GM18909 (cell line): ENCODE data around the gene ARFRP1.
"Not testable (repeated sequence)": the region's sequence is repeated elsewhere in the genome, so short reads cannot be mapped to it uniquely, and the experiment has no call there.

Experiments used
- ATAC-seq: cut with Tn5 transposase; IDR thresholded peaks from one replicate; pipeline ENCODE4 v1.9.1; 2021; ENCODE audit warnings: mild to moderate bottlenecking; ENCODE audit not compliant: unreplicated experiment, poor library complexity

The ARFRP1 gene

DNA sequence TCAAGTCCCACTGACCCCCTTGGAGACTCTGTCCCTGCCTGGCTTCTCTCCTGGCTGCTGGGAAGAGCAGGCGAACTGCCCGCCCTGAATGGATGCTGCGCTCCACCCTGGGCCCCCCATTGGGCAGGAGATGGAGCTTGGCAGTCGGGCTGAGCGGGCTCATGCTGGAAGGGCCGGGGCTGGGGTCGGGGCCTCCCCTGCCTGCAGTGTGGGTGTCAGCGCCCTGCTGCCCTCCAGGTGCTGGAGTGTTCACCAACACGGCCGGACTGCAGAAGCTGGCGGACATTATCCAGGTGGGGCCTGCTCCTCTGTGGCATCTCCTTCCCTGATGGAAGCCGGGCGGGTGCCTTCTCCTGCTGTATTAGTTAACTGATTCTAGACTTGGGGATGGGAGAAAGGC is 27.3 kb downstream of the ARFRP1 start:
- no peak for ATAC-seq

DNA sequence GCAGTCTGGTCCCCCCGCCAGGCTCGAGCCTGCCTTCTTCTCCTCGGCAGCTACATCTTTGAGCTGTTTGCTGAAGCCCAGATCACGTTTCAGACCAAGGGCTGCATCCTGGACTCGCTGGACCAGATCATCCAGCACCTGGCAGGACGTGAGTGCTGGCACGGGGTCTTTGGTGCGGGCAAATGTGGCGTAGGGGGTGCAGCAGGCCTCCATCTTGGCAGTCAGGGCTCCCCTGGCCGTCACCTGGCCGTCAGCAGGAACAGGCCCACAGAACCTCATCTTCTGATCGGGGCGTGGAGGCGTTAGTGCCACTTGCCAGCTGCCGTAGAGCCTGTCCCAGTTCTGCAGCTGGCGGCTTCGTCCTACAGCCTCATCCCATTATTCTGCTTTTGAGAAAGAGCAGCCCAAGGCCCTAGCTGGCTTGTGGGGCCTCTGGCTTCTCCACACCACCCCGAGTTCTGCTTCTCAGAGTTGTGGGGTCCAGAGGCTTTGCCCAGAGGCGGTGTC is 27.9 kb downstream of the ARFRP1 start:
- no peak for ATAC-seq

DNA sequence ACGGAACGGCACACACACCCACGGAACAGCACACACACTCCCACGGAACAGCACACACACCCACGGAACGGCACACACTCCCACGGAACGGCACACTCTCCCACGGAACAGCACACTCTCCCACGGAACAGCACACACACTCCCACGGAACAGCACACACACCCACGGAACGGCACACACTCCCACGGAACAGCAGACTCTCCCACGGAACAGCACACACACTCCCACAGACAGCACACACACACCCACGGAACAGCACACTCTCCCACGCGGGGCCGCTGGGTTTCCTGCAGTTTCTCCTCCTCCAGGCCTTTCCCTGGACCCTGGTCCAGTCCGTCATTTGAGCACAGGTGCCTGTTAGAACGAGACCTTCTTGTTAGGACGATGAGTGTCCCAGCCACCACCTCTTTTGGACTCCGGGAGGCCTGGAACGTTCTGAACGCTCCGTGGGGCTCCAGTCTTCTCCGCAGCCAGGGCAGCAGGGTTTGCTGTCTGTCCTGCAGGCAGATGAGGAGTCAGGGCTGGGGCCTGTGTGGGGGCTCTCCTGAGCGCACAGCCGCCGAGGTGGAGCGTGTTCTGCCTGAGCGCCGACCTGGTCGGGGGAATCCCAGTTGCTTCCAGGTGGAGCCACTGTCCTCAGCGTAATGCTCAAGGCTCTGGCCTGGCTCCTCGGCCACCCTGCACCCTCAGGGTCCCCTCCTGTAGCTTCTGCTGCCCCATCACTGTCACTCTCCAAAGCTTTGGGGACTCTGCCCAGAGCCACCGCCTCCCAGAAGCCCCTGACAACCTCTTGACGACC is 28.9 kb downstream of the ARFRP1 start:
- ATAC-seq = no peak

DNA sequence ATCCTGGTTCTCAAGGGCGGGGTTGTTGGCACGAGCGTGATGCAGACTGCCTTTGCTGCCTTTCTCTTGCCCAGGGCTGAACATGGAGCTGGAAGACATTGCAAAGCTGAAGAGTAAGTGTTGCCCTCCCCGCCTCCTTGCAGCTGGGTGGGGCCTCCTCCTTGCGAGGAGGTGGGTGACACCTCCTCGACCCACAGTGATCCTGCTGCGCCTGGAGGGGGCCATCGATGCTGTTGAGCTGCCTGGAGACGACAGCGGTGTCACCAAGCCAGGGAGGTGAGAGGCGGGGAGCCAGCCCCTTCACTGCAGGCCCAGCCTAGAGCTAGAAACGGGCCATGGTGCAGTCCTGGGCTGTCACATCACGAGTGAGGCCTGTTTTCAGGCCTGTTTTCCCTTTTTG is 29.7 kb downstream of the ARFRP1 start:
- ATAC-seq = no peak

DNA sequence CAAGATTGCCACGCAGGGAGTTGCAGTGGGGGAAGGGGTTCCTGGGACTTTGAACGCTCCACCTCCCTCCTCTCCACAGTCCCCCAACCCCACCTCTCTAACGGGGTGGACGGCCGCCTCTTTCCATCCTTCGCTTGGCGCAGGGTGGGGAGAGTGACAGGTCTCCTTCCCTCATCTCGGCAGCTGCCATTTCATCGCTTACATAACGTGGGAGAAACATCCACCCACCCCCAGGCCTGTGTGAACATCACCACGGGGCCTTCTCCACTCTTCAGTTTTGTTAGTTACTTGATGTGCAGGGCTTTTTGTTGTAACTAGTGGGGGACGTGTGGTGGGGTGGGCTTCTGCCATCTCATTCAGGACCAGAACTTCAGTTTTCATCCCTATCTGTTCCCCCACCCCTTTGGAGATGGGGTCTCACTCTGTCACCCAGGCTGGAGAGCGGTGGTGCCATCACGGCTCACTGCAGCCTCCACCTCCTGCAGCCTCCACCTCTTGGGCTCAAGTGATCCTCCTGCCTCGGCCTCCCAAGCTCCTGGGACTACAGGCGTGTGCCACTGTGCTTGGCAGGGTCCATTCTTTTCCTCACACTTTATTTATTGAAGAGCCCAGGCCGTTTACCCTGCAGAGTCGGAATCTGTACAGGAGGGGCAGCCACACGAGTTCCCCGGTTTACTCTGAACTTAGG is 32.0 kb downstream of the ARFRP1 start:
- ATAC-seq = no peak

DNA sequence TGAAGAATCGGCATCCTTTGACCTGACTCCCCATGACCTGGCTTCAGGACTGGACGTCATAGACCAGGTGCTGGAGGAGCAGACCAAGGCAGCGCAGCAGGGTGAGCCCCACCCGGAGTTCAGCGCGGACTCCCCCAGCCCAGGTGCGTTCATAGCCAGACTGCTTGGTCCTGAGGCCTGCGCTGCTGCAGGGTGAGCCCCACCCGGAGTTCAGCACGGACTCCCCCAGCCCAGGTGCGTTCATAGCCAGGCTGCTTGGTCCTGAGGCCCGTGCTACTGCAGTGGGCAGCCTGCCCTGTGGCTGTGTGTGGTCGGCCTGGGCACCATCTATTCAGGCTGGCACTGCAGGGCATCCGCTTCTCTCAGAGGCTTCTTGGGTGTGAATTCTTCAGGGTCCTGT is 33.8 kb downstream of the ARFRP1 start:
- no peak for ATAC-seq

DNA sequence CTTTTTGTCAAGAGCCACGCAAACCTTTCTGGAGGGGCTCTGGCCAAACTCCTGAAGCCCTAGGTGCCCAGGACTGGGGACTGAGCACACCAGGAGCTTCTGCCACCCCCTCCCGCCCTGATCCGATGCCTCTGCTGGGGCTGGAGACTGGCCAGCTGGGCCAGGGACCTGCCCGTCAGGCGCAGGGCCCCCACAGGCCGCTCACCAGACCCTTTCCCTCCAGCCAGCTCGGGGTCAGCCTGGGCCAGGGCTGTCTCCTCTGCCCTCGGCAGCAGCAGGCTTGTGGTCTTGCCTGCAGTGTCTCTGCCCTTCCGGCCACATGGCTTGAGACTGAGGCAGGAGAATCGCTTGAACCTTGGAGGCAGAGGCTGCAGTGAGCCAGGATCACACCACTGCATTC is 35.1 kb downstream of the ARFRP1 start:
- ATAC-seq = no peak

DNA sequence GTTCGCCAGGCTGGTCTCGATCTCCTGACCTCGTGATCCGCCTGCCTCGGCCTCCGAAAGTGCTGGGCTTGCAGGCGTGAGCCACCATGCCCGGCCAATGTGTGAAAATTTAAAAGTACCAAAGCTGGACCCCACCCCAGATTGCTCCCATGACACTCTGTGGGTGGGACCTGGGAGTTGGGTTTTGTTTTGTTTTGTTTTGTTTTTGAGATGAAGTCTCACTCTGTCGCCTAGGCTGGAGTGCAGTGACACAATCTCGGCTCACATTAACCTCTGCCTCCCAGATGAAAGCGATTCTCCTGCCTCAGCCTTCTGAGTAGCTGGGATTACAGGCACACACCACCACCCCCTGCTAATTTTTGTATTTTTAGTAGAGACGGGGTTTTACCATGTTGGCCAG is 36.1 kb downstream of the ARFRP1 start:
- ATAC-seq = not testable (repeated sequence)

DNA sequence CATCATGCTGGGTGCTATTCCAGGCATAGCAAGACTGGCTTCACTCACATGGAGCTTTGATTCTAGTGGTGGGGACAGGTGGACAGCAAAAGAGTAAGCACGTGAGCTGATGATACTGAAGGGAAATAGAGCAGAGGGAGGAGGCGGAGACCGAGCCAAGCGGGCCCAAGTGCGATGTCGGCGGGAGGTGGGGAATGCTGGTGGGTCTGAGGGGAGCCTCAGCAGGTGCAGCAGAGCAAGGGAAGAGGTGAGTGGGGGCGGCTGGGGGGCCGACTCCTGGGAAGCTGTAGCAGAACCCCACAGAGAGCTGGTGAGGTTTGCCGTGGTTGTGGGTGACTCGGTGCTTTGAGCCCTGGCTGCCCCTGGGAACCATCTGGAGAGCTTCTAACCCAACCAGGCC is 39.4 kb downstream of the ARFRP1 start:
- ATAC-seq = no peak

DNA sequence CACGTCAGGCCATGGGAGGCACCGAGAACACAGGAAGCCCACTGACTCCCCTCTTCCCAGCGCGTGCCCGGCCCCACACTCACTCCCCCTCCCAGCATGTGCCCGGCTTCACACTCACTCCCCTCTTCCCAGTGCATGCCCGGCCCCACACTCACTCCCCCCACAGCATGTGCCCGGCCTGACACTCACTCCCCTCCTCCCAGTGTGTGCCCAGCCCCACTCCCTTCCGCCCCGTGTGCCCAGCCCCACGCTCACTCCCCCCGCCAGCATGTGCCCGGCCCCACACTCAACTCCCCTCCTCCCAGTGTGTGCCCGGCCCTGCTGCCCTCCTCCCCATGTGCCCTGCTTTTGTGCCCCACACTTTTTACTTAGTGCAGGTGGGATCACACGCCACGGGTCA is 39.9 kb downstream of the ARFRP1 start:
- ATAC-seq = no peak

DNA sequence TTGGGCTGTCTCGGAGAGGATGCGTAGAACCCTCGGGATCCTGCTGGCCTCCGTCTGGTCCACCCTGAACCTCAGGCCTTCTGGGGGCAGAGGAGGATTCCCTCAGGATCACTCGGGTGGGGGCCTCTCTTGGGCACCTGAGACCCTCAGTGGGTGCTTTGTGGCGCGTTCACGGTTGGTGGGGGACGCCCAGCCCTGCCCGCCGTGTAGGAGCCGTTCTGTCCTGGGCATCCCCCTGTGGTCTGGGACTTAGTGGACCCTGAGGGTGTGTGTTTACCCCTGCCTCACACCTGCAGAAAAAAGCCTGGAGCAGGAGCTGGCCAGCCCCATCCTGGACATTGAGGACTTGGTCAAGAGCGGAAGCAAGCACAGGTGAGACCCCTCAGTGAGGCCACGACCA is 42.1 kb downstream of the ARFRP1 start:
- ATAC-seq = no peak

DNA sequence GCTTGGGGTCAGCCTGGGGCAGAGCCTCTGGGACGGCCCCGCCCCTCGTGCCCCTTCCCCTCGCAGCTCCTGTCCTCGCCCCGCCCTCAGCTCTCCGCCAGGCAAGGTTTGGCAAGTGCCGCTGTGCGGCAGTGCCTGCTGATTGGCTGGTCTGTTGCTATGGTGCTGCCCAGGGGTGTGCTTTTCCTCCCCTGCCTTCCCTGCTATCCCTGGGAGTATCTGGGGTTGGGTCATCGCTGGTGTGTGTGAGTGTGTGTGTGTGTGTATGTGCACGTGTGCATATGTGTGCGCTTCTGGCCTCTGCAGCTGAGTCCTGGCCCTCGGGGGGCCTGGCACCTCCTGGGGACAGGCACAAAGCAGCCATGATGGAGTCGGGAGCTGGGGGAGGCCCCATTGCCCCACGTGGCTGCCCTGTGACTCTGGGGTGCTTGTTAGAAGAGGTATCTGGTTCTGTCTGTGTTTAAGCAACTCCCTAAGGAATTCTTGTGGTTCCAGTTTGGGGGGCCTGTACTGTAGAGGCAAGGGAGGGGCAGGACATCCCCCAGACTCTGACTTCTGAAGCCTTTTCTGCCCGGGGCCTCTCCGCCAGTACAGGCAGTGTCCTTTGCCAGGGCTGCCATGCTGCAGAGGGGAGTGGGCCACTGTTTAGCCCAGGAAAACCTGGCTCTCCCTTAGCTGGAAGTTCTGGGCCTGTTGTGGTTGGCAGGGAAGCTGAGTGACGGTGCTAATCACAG is 42.7 kb downstream of the ARFRP1 start:
- ATAC-seq = no peak

DNA sequence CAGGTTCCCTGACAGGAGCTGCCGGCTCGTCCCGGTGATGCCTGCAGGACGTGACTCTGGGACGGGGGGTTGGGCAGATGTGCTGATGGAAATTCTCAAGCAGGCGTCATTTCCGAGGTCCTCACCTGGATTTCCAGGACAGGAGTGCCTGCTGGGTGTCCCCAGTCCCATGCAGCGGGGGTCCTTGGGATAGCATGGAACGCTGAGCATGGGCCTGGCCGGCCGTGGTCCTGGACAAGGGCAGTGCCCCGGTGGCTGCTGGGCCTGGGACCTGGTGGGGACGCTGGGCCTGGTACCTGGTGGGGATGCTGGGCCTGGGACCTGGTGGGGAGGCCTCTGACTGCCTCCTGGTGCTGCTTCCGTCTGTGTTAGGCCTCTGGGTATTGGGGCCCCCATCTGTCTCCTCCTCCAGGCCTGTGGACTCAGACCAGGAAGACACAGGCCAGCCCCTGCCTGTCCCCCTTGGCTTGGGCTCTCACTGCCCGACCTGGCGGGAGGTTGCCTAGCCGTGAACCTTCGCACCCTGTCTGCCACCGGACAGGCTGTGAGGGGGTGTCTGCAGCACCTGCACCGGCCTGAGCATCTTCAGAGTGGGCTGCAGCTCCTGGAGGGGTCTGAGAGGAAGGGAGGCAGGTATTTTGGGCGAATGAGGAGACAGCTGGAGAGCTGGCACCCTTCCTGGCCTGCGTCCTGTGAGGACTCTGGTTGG is 43.5 kb downstream of the ARFRP1 start:
- ATAC-seq = no peak

DNA sequence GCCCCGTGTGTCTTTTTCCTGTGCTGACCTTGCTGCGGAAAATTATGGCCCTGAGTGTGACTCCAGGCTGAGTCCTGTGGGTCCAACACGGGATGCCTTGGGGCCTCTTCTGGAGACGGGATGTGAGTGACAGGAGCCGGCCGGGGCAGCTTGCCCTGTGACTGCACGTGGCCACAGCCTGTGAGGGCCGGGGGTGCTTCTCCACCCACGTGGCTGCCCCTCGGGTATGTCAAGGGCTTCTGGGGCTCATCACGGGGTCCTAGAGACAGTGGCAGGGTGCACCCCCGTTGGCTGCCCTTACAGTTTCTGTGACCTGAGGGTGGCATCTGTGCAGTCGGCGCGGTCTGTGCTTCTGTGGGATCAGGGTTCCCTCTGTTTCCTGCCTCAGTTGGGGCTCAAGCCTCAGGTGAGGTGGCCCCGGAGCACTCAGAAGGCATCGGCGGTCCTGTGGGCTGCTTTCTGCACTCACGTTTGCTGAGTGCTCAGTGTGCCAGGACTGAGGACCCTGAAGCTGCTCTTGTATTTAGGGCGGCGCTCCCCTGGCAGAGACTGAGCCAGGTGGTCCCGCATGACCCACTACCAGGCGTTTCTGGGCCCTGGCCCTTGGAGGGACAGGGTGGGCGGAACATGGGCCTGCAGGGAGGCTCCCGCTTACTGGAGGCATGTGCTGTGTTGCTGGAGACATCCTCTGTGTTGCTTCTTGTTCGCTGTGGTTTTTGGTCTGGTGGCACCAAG is 44.3 kb downstream of the ARFRP1 start:
- no peak for ATAC-seq

DNA sequence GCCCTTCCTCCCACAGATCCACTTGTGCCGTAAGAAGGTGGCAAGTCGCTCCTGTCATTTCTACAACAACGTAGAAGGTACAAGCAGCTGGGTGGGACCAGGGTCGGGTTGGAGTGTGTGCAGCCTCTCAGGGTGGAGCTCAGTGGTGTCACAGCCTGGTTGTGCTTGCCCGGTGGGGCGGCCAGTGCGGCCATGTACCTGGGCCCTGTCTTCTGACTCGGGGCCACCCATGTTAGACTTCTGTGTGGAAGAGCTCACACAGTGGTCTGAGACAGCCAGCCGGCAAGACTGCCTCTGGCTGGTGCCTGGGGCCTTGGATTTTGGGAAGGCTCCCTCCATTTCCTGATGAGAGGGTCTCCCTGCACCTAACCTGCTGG is 45.0 kb downstream of the ARFRP1 start:
- ATAC-seq = no peak

DNA sequence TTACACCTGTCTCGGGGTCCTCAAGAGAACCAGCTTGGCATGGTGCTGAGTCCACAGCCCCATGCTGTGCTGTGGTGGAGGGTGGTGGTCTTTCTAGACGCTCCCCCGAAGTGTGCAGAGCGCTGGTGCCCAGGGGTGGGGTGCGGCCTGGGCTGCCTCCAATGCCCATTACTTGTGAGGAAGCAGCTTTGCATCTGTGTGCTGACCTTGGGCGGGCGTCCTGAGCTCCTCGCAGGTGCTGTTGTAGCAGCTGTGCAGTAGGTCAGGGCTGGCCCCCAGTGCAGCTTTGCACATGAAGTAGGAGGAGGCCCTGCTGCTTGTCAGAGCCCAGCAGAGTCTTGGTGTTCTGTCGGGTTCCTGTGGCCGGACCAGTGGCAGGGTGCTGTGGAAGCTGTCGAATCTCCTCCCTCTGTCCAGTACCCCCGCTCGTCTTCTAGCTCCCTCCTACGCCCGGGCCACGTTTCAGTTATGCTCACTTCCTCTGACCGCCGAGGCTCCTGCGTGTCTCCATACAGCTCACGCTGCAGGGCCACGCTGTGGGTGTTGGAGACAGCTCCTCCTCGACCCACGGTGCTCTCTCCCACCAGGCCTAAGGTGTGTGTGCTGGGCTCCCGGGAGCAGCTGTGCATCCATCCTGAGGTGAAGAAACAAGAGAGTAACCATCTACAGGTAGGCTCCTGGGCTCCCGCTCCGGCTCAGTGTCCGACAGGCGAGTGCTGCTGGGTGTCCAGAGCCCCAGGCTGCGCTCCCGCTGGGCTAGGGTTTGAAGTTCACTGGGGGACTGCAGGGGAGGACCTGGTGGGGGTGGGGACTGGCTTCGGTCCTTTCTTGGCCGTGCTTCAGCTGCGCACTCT is 45.6 kb downstream of the ARFRP1 start:
- ATAC-seq = no peak

DNA sequence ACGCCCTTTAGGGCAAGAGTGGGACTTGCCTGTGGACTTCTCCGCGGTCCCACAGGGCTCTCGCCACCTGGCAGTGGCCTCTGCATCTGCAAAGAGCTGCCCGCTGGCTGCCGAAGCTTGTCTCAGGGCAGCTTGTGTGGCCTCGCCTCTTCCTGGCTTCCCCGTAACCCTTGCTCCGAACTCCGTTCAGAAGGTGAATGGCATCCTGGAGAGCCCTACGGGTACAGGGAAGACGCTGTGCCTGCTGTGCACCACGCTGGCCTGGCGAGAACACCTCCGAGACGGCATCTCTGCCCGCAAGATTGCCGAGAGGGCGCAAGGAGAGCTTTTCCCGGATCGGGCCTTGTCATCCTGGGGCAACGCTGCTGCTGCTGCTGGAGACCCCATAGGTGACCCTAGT is 46.7 kb downstream of the ARFRP1 start:
- no peak for ATAC-seq

DNA sequence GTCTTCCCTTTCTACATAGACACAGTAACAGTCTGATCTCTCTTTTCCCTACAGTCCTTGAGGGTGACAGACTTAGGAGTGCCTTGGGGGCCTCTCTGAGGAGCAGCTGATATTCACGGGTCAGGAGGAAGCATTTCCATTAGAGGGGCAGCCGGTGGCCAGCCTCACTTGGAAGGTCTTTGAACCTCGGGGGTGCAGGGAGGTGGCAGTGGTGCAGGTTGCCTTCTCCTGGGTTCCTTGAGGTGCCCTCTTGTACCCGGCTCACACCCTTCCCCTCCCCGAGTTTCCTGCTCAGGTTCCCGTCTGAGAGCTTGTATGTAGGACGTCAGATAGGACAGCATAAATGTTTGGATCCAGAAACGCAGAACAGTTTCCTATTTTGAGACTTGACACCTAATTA is 47.2 kb downstream of the ARFRP1 start:
- ATAC-seq = no peak

DNA sequence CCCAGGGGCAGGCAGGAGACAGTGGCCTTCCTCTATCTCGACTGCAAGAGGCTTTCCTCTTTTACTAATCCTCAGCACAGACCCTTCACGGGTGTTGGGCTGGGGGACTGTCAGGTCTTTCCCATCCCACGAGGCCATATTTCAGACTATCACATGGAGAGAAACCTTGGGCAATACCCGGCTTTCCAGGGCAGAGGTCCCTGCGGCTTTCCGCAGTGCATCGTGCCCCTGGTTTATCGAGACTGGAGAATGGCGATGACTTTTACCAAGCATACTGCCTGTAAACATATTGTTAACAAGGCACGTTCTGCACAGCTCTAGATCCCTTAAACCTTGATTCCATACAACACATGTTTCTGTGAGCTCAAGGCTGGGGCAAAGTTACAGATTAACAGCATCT is 47.6 kb downstream of the ARFRP1 start:
- not testable (repeated sequence) for ATAC-seq
